ENCODE data around the gene PRSS12.
A peak's percentile ranks its signal among the peaks of the same experiment; 100 is the strongest.
"Not testable (repeated sequence)": the region's sequence is repeated elsewhere in the genome, so short reads cannot be mapped to it uniquely, and the experiment has no call there.

PRSS12 gene

GRCh38 chr4:118352843-118353533, at the start of gene PRSS12:
PRSS12 (minus strand) TSS chr4:118353003; CDS start chr4:118352720, 283 bp downstream.
- peak; percentile 82 for DNase-seq (ENCODE audit: low read depth)
- peak within 1 kb of the TSS; percentile 65 for H3K4me3 ChIP-seq (ENCODE audit: low read length)
- TF ChIP-seq CTCF (IDR thresholded peaks at IDR 0.05; ENCODE audit: insufficient read depth, low read depth, low read length, missing control alignments): peak; percentile 38

GRCh38 chr4:118400356-118400755, 47.6 kb upstream of the PRSS12 start:
- no peak overlapping the region for H3K4me3 ChIP-seq (ENCODE audit: low read length)
- TF ChIP-seq CTCF (IDR thresholded peaks at IDR 0.05; ENCODE audit: insufficient read depth, low read depth, low read length, missing control alignments): no peak
- DNase-seq (ENCODE audit: low read depth): peak; percentile 36

- peak; percentile 66 for DNase-seq (ENCODE audit: low read depth)
- not testable (repeated sequence) for H3K4me3 ChIP-seq (ENCODE audit: low read length)
Observed at GRCh38 chr4:118399883-118400282, 47.1 kb upstream of the PRSS12 start.

GRCh38 chr4:118398226-118399090, 45.7 kb upstream of the PRSS12 start:
- no peak for TF ChIP-seq CTCF (IDR thresholded peaks at IDR 0.05; ENCODE audit: insufficient read depth, low read depth, low read length, missing control alignments)
- no peak for DNase-seq (ENCODE audit: low read depth)
- H3K4me3 ChIP-seq (ENCODE audit: low read length): no peak overlapping the region

- peak; percentile 17 for DNase-seq (ENCODE audit: low read depth)
- no peak for TF ChIP-seq CTCF (IDR thresholded peaks at IDR 0.05; ENCODE audit: insufficient read depth, low read depth, low read length, missing control alignments)
- no peak overlapping the region for H3K4me3 ChIP-seq (ENCODE audit: low read length)
Observed at GRCh38 chr4:118397623-118397979, 44.8 kb upstream of the PRSS12 start.

GRCh38 chr4:118396881-118397622, 44.2 kb upstream of the PRSS12 start:
- DNase-seq (ENCODE audit: low read depth): peak; percentile 85
- TF ChIP-seq CTCF (IDR thresholded peaks at IDR 0.05; ENCODE audit: insufficient read depth, low read depth, low read length, missing control alignments): no peak
- H3K4me3 ChIP-seq (ENCODE audit: low read length): no peak overlapping the region

- H3K4me3 ChIP-seq (ENCODE audit: low read length): no peak overlapping the region
- no peak for DNase-seq (ENCODE audit: low read depth)
- no peak for TF ChIP-seq CTCF (IDR thresholded peaks at IDR 0.05; ENCODE audit: insufficient read depth, low read depth, low read length, missing control alignments)
Observed at GRCh38 chr4:118395057-118395644, 42.3 kb upstream of the PRSS12 start.

- DNase-seq (ENCODE audit: low read depth): not testable (repeated sequence)
Observed at GRCh38 chr4:118392509-118392908, 39.7 kb upstream of the PRSS12 start.

More at GRCh38 chr4:118392509-118392908, 39.7 kb upstream of the PRSS12 start:
- not testable (repeated sequence) for H3K4me3 ChIP-seq (ENCODE audit: low read length)
